ENCODE measurements around the gene ZNF407.

GRCh38 chr18:74732380-74732779 lies 134.7 kb downstream of the ZNF407 start:
- no peak for TF ChIP-seq TSHZ2 (CRISPR knock-in tag; IDR thresholded peaks at IDR 0.05)
- no peak for TF ChIP-seq ESRRG (CRISPR knock-in tag; IDR thresholded peaks at IDR 0.05)
